ACC112 (cell line): ENCODE results near the gene SEPTIN5.
"Not testable (repeated sequence)": the region's sequence is repeated elsewhere in the genome, so short reads cannot be mapped to it uniquely, and the experiment has no call there.

ENCODE experiments used
- H2AFZ ChIP-seq: fragments of 200-600 bp; sonication (generic); one replicate; pipeline ENCODE4 v1.6.0; 2017; ENCODE audit warnings: antibody characterized with exemption, low read length; ENCODE audit not compliant: unreplicated experiment
- H3K27ac ChIP-seq: fragments of 200-600 bp; sonication (generic); 2 replicates; pipeline ENCODE4 v1.5.1; 2014; ENCODE audit warnings: low read depth, mild to moderate bottlenecking, antibody characterized with exemption, low read length, moderate library complexity
- H3K27me3 ChIP-seq: fragments of 200-600 bp; sonication (generic); 2 replicates; pipeline ENCODE4 v1.6.1; 2014; ENCODE audit warnings: mild to moderate bottlenecking, antibody characterized with exemption, low read length, moderate library complexity, mixed read lengths; ENCODE audit not compliant: insufficient read depth
- H3K36me3 ChIP-seq: fragments of 200-600 bp; sonication (generic); 2 replicates; pipeline ENCODE4 v1.6.1; 2016; ENCODE audit warnings: mild to moderate bottlenecking, antibody characterized with exemption, low read length, moderate library complexity, mixed read lengths; ENCODE audit not compliant: insufficient read depth
- H3K4me1 ChIP-seq: fragments of 200-600 bp; sonication (generic); one replicate; pipeline ENCODE4 v1.6.1; 2016; ENCODE audit warnings: low read length, mixed read lengths; ENCODE audit not compliant: insufficient read depth, unreplicated experiment, control insufficient read depth
- H3K4me3 ChIP-seq: fragments of 200-600 bp; sonication (generic); 2 replicates; pipeline ENCODE4 v1.5.1; 2014; ENCODE audit warnings: mild to moderate bottlenecking, low read depth, low read length
- H3K79me2 ChIP-seq: fragments of 200-600 bp; sonication (generic); one replicate; pipeline ENCODE4 v1.6.0; 2016; ENCODE audit warnings: low read length; ENCODE audit not compliant: control insufficient read depth, unreplicated experiment, insufficient read depth

SEPTIN5 gene

DNA sequence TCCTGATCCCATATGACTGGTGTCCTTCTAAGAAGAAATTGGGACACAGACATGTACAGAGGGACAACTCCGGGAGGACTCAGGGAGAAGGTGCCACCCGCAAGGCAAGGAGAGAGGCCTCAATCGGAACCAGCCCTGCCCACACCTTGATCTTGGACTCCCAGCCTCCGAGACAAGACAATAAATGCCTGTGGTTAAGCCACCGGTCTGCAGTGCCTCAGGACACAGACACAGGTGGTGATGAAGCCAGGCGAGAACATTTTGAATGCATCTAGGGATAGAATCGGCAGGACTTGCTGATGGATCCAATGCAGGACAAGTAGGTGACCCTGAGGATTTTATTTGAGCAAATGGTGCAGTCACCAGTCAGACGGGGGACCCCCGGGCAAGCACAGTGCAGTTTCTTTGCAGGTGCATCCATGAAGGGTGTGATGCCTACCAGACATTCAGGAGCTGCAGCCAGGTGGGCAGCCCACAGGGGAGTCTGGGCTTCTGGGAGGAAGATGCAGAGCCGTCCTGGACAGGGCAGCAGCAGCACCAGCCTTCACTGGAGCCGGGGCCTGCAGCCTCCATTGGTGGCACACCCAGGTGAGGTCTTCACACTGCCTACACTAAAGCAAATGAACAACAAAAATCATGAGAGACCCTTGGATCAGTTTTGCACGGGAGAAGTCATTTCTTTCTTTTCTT lies 20.2 kb upstream of the SEPTIN5 start:
- Histone ChIP-seq H3K27me3 (no peaks in the 10 kb centered on the region), H3K4me1 (peaks cover 10% of the 10 kb centered on the region), H3K27ac (no peak overlapping the region), H2AFZ (no peak overlapping the region), H3K79me2 (no peaks in the 10 kb centered on the region), H3K4me3 (no peak overlapping the region), H3K36me3 (no peaks in the 10 kb centered on the region)

DNA sequence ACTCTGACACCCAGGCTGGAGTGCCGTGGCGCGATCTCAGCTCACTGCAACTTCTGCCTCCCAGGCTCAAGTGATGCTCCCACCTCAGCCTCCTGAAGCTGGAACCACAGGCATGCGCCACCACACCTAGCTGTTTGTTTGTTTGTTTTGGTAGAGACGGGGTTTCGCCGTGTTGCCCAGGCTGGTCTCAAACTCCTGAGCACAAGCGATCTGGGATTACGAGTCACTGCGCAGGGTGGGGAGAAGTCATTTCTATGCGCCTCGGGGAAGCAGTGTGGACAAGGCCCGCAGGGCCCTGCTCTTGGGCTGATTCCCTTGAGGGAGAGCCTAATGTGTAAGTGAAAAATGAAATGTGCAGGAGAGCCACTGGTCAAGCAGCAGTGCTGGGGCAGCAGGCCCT lies 19.6 kb upstream of the SEPTIN5 start:
- H3K36me3 ChIP-seq = no peaks in the 10 kb centered on the region
- H3K4me1 ChIP-seq = peaks cover 10% of the 10 kb centered on the region
- no peak overlapping the region for H3K4me3 ChIP-seq
- H3K79me2 ChIP-seq = no peaks in the 10 kb centered on the region
- H3K27ac ChIP-seq = no peak overlapping the region
- H2AFZ ChIP-seq = no peak overlapping the region
- no peaks in the 10 kb centered on the region for H3K27me3 ChIP-seq

DNA sequence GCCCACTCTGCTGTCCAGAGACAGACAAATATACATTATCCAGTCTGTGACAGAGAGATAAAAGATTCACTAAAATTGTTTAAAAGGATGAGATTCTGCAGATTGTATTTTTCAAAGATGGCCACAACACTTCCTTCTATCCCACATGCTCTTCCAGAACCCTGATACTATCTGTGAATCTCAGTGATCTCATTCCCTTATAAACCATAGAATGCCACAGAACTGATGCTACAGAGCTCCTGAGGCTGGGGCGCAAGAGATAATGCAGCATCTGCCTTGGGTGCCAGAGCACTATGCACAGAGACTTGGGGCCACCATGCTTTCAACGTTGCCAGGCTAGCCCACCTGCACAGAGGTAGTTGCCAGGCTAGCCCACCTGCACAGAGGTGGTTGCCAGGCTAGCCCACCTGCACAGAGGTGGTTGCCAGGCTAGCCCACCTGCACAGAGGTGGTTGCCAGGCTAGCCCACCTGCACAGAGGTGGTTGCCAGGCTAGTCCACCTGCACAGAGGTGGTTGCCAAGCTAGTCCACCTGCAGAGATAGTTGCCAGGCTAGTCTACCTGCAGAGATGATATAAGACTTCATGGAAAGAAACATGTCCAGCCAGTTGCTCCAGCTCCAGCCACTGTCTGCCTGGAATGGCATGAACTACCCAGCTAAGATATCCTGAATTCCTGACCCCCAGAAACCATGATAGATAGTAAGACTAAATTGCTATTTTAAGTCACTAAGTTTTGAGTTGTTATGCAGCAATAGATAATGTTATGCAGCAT lies 17.6 kb upstream of the SEPTIN5 start:
- Histone ChIP-seq H3K36me3 (no peaks in the 10 kb centered on the region), H3K79me2 (no peaks in the 10 kb centered on the region), H3K4me1 (peaks cover 3% of the 10 kb centered on the region), H3K4me3 (no peak overlapping the region), H3K27ac (no peak overlapping the region), H2AFZ (no peak overlapping the region), H3K27me3 (no peaks in the 10 kb centered on the region)

DNA sequence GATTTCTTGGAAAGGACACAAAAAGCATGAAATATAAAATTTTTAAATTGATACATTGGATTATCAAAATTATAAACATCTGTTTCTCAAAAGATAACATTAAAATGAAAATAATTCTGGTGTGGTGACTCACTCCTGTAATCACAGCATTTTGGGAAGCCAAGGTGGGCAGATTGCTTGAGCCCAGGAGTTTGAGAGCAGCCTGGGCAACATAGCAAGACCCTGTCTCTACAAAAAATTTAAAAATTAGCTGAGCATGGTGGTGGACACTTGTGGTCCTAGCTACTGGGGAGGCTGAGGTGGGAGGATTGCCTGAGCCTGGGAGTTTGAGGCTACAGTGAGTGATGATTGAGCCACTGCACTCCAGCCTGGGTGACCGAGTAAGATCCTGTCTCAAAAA lies 16.4 kb upstream of the SEPTIN5 start:
- not testable (repeated sequence) for H3K27ac ChIP-seq, H3K36me3 ChIP-seq, H3K27me3 ChIP-seq, H2AFZ ChIP-seq, H3K79me2 ChIP-seq, H3K4me3 ChIP-seq, H3K4me1 ChIP-seq

DNA sequence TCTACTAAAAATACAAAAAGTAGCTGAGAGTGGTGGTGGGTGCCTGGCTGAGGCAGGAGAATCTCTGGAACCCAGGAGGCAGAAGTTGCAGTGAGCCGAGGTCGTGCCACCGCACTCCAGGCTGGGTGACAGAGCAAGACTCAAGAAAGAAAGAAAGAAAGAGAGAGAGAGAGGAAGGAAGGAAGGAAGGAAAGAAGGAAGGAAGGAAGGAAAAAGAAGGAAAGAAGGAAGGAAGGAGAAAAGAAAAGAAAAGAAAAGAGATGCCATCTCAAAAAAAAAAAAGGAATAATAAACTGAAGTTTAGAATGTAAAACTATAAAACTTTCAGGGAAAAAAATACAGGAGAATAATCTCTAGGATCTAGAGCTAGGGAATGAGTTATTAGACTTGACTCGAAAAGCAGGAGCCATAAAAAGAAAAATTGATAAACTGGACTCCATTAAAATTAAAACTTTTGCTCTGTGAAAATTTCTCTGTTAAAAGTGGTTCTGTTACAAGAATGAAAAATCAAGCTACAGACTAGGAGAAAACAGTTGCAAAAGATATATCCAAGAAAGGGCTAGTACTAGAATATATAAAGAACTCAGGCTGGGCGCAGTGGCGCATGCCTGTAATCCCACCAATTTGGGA lies 13.4 kb upstream of the SEPTIN5 start:
- Histone ChIP-seq H3K27me3 (no peaks in the 10 kb centered on the region), H3K79me2 (no peaks in the 10 kb centered on the region), H2AFZ (no peak overlapping the region), H3K4me3 (no peak overlapping the region), H3K27ac (no peak overlapping the region), H3K36me3 (no peaks in the 10 kb centered on the region), H3K4me1 (no peaks in the 10 kb centered on the region)

DNA sequence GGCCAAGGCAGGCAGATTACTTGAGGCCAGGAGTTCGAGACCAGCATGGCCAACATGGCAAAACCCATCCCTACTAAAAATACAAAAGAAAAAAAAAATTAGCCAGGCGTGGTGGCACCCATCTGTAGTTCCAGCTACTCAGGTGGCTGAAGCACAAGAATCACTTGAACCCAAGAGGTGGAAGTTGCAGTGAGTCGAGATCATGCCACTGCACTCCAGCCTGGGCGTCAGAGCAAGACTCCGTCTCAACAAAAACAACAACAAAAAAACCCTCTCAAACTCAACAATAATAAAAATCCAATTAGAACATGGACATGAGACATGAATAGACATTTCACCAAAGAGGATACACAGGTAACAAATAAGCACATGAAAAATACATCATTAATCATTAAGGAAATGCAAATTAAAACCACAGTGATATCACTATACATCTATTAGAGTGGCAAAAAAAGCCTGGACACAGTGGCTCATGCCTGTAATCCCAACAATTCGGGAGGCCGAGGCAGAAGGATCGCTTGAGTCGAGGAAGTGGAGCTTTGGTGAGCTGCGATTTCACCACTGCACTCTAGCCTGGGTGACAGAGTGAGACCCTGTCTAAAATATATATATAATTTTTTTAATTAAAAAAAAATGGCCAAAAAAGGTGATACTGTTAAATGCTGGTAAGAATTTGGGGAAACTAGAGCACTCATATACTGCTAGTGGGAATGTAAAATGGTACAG lies 12.7 kb upstream of the SEPTIN5 start:
- H3K4me1 ChIP-seq = no peaks in the 10 kb centered on the region
- no peaks in the 10 kb centered on the region for H3K79me2 ChIP-seq
- no peaks in the 10 kb centered on the region for H3K36me3 ChIP-seq
- H3K27me3 ChIP-seq = no peaks in the 10 kb centered on the region
- no peak overlapping the region for H3K27ac ChIP-seq
- H2AFZ ChIP-seq = no peak overlapping the region
- no peak overlapping the region for H3K4me3 ChIP-seq

DNA sequence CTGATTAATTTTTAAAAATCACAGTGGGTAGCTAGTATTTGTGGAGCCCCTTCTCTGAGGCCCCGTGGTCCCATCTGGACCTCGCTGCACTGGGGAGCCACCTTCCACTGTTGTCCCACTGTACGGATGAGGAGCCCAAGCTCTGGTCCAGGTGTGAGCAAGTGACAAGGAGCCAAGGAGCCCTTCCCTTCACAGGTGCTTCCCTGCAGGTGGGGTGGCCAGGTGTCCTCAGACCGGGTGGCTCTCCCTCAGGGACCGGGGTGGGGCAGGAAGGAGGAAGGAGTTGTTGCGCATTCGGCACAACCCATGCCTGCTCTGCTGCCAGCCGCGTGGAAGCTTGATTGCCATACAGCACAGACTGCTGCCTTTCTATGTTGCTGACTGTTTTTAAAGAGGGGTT lies 10.4 kb upstream of the SEPTIN5 start:
- Histone ChIP-seq H3K36me3 (no peaks in the 10 kb centered on the region), H3K27ac (no peak overlapping the region), H3K4me3 (no peak overlapping the region), H3K27me3 (no peaks in the 10 kb centered on the region), H3K4me1 (peaks cover 3% of the 10 kb centered on the region), H3K79me2 (no peaks in the 10 kb centered on the region), H2AFZ (no peak overlapping the region)

DNA sequence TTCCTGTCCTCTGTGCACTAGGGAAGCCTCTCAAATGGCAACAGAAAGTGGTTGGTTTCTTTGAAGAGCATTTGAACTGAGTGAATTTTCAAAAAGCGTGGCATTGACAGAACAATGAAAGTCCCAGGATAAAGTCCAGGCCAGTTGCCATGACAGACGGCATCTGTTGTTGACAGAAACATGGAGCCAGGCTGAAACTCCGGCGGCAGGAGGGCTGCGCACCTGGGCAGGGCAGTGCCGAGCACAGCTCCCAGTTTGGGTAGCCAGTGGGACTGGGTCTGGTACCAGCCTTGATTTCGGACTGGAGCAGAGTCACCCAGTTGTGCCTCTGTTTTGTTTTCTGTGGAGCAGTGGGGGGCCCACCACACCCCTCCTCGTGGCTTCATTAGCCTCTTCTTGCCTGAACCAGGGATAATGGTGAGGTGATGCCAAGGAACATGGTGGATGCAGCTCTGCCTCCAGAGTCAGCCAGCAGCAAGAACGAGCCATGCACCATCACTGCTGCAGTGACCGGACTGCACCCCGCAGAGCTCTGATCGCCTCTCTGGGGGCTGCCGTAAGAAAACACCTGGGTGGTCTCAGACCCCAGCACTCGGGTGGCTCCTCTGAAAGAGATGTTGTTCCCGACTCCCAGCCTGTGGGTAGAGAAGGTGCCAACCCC lies 9.8 kb upstream of the SEPTIN5 start:
- no peaks in the 10 kb centered on the region for H3K79me2 ChIP-seq
- no peak overlapping the region for H3K27ac ChIP-seq
- H3K36me3 ChIP-seq = no peaks in the 10 kb centered on the region
- no peak overlapping the region for H2AFZ ChIP-seq
- H3K4me3 ChIP-seq = no peak overlapping the region
- H3K27me3 ChIP-seq = no peaks in the 10 kb centered on the region
- peaks cover 8% of the 10 kb centered on the region for H3K4me1 ChIP-seq

DNA sequence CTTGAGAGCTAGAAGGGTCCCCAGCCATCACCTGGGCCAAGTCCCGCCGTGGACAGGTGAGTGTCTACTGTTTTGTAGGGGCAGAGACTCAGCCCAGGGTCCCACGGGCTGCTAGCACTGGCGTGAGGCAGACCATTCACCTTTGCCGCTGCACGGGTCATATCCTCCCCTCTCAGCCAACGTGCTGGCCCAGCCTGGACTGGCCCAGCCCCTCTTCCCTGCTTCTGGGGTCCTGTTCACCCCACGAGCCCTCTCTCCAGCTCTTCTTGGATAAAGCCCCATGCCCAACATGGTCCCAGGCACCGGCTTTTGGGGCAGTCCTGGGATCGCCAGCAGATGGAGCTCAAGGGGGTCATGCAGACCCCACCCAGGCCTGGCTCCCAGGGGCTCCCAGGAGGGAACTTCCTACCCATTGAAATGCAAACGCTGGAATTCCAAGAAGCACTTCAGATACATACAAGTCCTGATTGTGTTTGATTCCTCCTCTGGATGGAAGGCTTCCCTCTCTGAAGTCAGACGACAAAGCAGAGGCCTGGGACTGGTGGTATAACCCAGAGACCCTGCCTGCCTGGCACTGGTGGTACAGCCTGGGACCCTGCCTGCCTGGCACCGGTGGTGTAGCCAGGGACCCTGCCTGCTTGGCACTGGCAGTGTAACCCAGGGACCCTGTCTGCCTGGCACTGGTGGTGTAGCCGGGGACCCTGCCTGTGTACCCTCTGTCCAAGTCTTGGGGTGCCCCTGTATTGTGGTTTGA lies 8.9 kb upstream of the SEPTIN5 start:
- Histone ChIP-seq H3K27me3 (no peaks in the 10 kb centered on the region), H2AFZ (no peak overlapping the region), H3K36me3 (no peaks in the 10 kb centered on the region), H3K27ac (no peak overlapping the region), H3K4me3 (no peak overlapping the region), H3K79me2 (no peaks in the 10 kb centered on the region), H3K4me1 (peaks cover 9% of the 10 kb centered on the region)
